ENCODE measurements around the gene TSPAN7.

TSPAN7 gene

DNA sequence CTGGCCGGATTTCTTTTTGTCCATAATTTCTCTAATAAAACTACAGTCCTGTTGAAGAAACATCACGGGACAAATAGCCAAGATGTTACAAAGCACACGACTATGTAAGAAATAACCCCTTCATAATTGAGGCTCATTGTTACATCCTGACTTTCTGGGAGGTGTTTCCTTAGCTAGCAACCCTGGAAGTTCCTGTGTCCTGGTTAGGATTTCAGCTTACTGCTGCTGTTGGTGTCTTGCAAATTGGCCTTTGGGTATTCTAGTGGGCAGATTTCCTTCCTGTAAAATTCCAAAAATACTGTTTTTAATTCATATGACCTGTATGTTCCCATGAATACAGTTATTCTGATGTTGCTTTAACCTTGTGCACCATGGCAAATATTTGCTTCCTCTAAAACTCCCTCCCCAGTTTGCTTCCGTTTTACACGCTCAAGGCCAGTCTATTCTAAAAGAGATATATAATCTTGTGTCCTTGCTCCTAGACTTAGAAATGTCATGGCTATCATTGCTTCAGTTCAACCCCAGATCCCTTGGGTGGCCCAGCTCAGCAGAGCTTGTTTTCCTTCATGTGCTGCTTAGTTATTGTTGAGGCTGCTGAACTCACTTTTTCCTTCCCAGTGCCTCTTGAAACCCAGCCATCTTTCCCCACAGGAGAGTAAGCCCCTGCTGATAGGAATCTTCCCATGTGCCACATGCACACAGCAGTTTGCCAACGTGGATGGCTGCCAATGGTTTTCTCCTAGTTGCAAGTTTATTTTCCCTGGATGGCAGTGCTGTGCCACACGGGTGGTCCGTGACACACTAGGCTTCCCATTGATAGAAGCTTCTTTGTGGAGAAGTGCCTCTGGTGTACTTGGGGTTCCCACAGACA, 75.8 kb downstream of the TSPAN7 start:
- TF ChIP-seq EZH2phosphoT487 (IDR thresholded peaks at IDR 0.05; ENCODE audit: borderline replicate concordance, low read length) = no peak
- H3K36me3 ChIP-seq (ENCODE audit: control insufficient read depth, low read length) = no peaks in the 10 kb centered on the region
- no peaks in the 10 kb centered on the region for H3K79me2 ChIP-seq (ENCODE audit: control insufficient read depth, low read length)
- H3F3A ChIP-seq (ENCODE audit: control insufficient read depth, insufficient read depth) = no peaks in the 10 kb centered on the region
- H3K9me3 ChIP-seq (ENCODE audit: control insufficient read depth, insufficient read depth, low read length) = no peaks in the 10 kb centered on the region
- no peak overlapping the region for H3K4me2 ChIP-seq (ENCODE audit: low read length)
- H3K27me3 ChIP-seq (ENCODE audit: control insufficient read depth, low read length) = no peaks in the 10 kb centered on the region
- H3K4me3 ChIP-seq (ENCODE audit: low read length) = no peak overlapping the region
- H4K20me1 ChIP-seq (ENCODE audit: control insufficient read depth, insufficient read depth, low read depth, low read length) = no peaks in the 10 kb centered on the region
- no peaks in the 10 kb centered on the region for H3K9me2 ChIP-seq (replicated peaks; ENCODE audit: control insufficient read depth, low read length)
- no peak overlapping the region for H3K27ac ChIP-seq (ENCODE audit: low read depth, low read length)
- no peaks in the 10 kb centered on the region for H3K4me1 ChIP-seq (ENCODE audit: control insufficient read depth, low read length)

DNA sequence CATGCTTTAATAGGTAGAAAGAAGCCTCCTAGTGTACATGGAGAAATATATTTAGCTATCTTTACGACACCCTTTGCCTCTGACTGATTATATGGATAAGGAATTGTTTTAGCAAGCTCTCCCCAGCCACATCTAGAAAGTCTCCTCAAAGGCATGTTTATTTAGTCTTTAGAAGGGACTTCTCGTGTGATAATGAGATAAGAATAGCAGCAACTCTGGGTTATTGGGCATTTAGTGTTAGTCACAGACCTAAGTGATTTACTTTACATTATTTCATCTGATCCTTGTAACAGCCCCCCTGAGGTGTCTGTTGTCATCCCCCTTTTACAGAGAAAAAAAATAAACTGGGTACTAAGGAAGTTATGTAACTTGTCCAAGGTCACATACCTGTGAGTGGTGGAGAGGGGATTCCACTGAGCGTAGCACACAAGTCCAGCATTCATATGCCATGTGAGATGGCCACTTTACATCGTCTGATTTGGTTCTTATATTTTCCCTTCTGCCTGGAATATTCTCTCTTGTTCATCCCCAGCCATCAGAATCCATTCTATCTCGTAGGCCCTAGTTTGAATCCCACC, 77.7 kb downstream of the TSPAN7 start:
- no peaks in the 10 kb centered on the region for H3K9me3 ChIP-seq (ENCODE audit: control insufficient read depth, insufficient read depth, low read length)
- H3K9me2 ChIP-seq (replicated peaks; ENCODE audit: control insufficient read depth, low read length) = no peaks in the 10 kb centered on the region
- H3K4me2 ChIP-seq (ENCODE audit: low read length) = no peak overlapping the region
- no peaks in the 10 kb centered on the region for H3F3A ChIP-seq (ENCODE audit: control insufficient read depth, insufficient read depth)
- H3K27ac ChIP-seq (ENCODE audit: low read depth, low read length) = no peak overlapping the region
- H3K4me1 ChIP-seq (ENCODE audit: control insufficient read depth, low read length) = no peaks in the 10 kb centered on the region
- no peak for TF ChIP-seq EZH2phosphoT487 (IDR thresholded peaks at IDR 0.05; ENCODE audit: borderline replicate concordance, low read length)
- no peaks in the 10 kb centered on the region for H3K27me3 ChIP-seq (ENCODE audit: control insufficient read depth, low read length)
- no peak overlapping the region for H3K4me3 ChIP-seq (ENCODE audit: low read length)
- no peaks in the 10 kb centered on the region for H3K79me2 ChIP-seq (ENCODE audit: control insufficient read depth, low read length)
- H4K20me1 ChIP-seq (ENCODE audit: control insufficient read depth, insufficient read depth, low read depth, low read length) = no peaks in the 10 kb centered on the region
- no peaks in the 10 kb centered on the region for H3K36me3 ChIP-seq (ENCODE audit: control insufficient read depth, low read length)

DNA sequence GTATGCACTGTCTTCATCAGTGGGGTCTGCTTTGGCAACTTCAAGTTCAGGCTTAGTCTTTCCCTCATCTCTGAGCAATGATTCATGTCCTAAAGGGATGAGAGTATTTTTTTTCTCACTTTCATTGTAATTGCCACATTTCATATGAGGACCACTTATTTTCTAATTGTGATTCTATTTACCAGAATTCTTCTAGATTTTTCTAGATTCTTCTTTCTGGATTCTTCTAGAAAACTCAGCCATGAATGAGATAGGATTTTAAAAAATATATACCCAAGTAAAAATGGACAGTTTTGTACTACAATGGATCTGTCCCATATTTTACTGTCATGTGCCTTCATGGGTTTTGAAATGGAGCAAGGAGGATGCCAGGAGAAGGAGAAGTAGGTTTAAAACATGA, 78.4 kb downstream of the TSPAN7 start:
- no peaks in the 10 kb centered on the region for H3F3A ChIP-seq (ENCODE audit: control insufficient read depth, insufficient read depth)
- H3K36me3 ChIP-seq (ENCODE audit: control insufficient read depth, low read length) = no peaks in the 10 kb centered on the region
- H3K9me2 ChIP-seq (replicated peaks; ENCODE audit: control insufficient read depth, low read length) = no peaks in the 10 kb centered on the region
- H3K4me2 ChIP-seq (ENCODE audit: low read length) = no peak overlapping the region
- no peaks in the 10 kb centered on the region for H3K79me2 ChIP-seq (ENCODE audit: control insufficient read depth, low read length)
- no peaks in the 10 kb centered on the region for H3K9me3 ChIP-seq (ENCODE audit: control insufficient read depth, insufficient read depth, low read length)
- no peaks in the 10 kb centered on the region for H3K27me3 ChIP-seq (ENCODE audit: control insufficient read depth, low read length)
- no peak overlapping the region for H3K27ac ChIP-seq (ENCODE audit: low read depth, low read length)
- H3K4me1 ChIP-seq (ENCODE audit: control insufficient read depth, low read length) = no peaks in the 10 kb centered on the region
- TF ChIP-seq, protein P1, sequence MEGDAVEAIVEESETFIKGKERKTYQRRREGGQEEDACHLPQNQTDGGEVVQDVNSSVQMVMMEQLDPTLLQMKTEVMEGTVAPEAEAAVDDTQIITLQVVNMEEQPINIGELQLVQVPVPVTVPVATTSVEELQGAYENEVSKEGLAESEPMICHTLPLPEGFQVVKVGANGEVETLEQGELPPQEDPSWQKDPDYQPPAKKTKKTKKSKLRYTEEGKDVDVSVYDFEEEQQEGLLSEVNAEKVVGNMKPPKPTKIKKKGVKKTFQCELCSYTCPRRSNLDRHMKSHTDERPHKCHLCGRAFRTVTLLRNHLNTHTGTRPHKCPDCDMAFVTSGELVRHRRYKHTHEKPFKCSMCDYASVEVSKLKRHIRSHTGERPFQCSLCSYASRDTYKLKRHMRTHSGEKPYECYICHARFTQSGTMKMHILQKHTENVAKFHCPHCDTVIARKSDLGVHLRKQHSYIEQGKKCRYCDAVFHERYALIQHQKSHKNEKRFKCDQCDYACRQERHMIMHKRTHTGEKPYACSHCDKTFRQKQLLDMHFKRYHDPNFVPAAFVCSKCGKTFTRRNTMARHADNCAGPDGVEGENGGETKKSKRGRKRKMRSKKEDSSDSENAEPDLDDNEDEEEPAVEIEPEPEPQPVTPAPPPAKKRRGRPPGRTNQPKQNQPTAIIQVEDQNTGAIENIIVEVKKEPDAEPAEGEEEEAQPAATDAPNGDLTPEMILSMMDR (IDR thresholded peaks at IDR 0.05; ENCODE audit: low read depth, low read length, poor library complexity, severe bottlenecking) = no peak
- TF ChIP-seq EZH2phosphoT487 (IDR thresholded peaks at IDR 0.05; ENCODE audit: borderline replicate concordance, low read length) = no peak
- no peaks in the 10 kb centered on the region for H4K20me1 ChIP-seq (ENCODE audit: control insufficient read depth, insufficient read depth, low read depth, low read length)
- no peak overlapping the region for H3K4me3 ChIP-seq (ENCODE audit: low read length)

DNA sequence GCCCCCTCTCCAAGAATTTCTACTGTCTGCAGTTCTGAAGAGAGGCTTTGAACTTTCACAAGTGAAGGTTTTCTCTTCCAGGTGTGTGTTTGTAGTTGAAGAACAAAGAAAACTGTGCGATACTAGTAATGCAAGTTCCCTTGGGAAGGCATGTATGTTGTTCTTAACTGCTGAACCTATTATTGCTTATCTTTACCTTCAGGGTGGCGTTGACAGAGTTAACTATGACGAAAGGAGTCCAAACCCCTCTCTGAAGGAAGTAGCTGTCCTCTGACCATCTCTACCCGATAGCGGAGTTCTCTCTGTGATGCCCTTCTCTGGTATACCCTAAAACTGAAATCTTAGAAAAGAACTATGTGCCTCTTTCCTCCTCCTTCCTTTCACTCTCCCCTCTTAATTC, 79.9 kb downstream of the TSPAN7 start:
- H3F3A ChIP-seq (ENCODE audit: control insufficient read depth, insufficient read depth) = no peaks in the 10 kb centered on the region
- H3K9me3 ChIP-seq (ENCODE audit: control insufficient read depth, insufficient read depth, low read length) = no peaks in the 10 kb centered on the region
- H3K27ac ChIP-seq (ENCODE audit: low read depth, low read length) = no peak overlapping the region
- H3K79me2 ChIP-seq (ENCODE audit: control insufficient read depth, low read length) = no peaks in the 10 kb centered on the region
- H3K4me3 ChIP-seq (ENCODE audit: low read length) = no peak overlapping the region
- H3K4me2 ChIP-seq (ENCODE audit: low read length) = no peak overlapping the region
- no peaks in the 10 kb centered on the region for H3K36me3 ChIP-seq (ENCODE audit: control insufficient read depth, low read length)
- H4K20me1 ChIP-seq (ENCODE audit: control insufficient read depth, insufficient read depth, low read depth, low read length) = no peaks in the 10 kb centered on the region
- H3K27me3 ChIP-seq (ENCODE audit: control insufficient read depth, low read length) = no peaks in the 10 kb centered on the region
- no peaks in the 10 kb centered on the region for H3K9me2 ChIP-seq (replicated peaks; ENCODE audit: control insufficient read depth, low read length)
- no peaks in the 10 kb centered on the region for H3K4me1 ChIP-seq (ENCODE audit: control insufficient read depth, low read length)
- TF ChIP-seq, protein P1 (IDR thresholded peaks at IDR 0.05; ENCODE audit: low read depth, low read length, poor library complexity, severe bottlenecking) = no peak
- no peak for TF ChIP-seq EZH2phosphoT487 (IDR thresholded peaks at IDR 0.05; ENCODE audit: borderline replicate concordance, low read length)

Data from DOHH2 (cell line).